Measurements from ENCODE around the gene HTT-AS. TPM values are rescaled to one million over a fixed set of nuclear protein-coding genes. Genes with fewer than 3 reads are reported as not detected.

Gene HTT-AS
- total RNA-seq, 2 donors from 2014 or later = not detected

DNA sequence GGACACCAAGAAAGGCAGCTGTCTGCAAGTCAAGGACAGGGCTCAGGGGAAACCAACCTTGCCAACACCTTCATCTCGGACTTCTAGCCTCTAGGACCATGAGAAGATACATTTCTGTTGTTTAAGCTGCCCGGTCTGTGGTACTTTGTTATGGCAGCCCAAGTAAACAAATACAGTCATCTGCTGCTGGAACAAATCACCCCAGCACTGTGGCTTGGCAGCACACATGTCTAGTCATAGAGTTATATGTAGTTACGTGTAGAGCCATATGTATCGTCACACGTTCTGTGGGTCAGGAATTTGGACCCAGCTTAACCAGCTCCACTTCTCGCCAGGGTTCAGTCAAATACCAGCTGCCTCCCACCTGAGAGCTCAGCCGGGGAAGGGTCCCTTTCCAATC is 2.5 kb downstream of the HTT-AS start:
- 94 to 95% methylated on average over 7 of the region's 7 CpGs for WGBS, 2 experiments (ENCODE audit: insufficient coverage in 1 of 2, insufficient read length in 1 of 2)
- H3K4me1 Mint-ChIP-seq = peaks cover 10% of the 10 kb centered on the region
- Histone ChIP-seq H3K4me1 (ENCODE audit: control insufficient read depth, insufficient read depth, low read length) (peaks cover 3% of the 10 kb centered on the region), H3K9ac (ENCODE audit: extremely low read depth, low read length, poor library complexity, severe bottlenecking) (no peak overlapping the region), H3K9me3 (ENCODE audit: control insufficient read depth, low read length) (no peaks in the 10 kb centered on the region), H3K27ac (ENCODE audit: low read depth, low read length) (no peak overlapping the region), H3K4me3 (ENCODE audit: low read length) (no peak overlapping the region), H3K36me3 (ENCODE audit: control insufficient read depth, insufficient read depth, low read length) (no peaks in the 10 kb centered on the region), H3K27me3 (ENCODE audit: control insufficient read depth, insufficient read depth, low read length, poor library complexity, severe bottlenecking) (no peaks in the 10 kb centered on the region)
- no peak overlapping the region for H3K4me3 Mint-ChIP-seq
- no peak overlapping the region for H3K27ac Mint-ChIP-seq
- TF ChIP-seq, protein P1, sequence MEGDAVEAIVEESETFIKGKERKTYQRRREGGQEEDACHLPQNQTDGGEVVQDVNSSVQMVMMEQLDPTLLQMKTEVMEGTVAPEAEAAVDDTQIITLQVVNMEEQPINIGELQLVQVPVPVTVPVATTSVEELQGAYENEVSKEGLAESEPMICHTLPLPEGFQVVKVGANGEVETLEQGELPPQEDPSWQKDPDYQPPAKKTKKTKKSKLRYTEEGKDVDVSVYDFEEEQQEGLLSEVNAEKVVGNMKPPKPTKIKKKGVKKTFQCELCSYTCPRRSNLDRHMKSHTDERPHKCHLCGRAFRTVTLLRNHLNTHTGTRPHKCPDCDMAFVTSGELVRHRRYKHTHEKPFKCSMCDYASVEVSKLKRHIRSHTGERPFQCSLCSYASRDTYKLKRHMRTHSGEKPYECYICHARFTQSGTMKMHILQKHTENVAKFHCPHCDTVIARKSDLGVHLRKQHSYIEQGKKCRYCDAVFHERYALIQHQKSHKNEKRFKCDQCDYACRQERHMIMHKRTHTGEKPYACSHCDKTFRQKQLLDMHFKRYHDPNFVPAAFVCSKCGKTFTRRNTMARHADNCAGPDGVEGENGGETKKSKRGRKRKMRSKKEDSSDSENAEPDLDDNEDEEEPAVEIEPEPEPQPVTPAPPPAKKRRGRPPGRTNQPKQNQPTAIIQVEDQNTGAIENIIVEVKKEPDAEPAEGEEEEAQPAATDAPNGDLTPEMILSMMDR (conservative IDR thresholded peaks at IDR 0.05) = no peak
- H3K36me3 Mint-ChIP-seq (ENCODE audit: low read depth) = no peaks in the 10 kb centered on the region
- no peak for DNase-seq
- peaks cover 7% of the 10 kb centered on the region for H3K27me3 Mint-ChIP-seq (ENCODE audit: insufficient read depth)
- no peaks in the 10 kb centered on the region for H3K9me3 Mint-ChIP-seq

DNA sequence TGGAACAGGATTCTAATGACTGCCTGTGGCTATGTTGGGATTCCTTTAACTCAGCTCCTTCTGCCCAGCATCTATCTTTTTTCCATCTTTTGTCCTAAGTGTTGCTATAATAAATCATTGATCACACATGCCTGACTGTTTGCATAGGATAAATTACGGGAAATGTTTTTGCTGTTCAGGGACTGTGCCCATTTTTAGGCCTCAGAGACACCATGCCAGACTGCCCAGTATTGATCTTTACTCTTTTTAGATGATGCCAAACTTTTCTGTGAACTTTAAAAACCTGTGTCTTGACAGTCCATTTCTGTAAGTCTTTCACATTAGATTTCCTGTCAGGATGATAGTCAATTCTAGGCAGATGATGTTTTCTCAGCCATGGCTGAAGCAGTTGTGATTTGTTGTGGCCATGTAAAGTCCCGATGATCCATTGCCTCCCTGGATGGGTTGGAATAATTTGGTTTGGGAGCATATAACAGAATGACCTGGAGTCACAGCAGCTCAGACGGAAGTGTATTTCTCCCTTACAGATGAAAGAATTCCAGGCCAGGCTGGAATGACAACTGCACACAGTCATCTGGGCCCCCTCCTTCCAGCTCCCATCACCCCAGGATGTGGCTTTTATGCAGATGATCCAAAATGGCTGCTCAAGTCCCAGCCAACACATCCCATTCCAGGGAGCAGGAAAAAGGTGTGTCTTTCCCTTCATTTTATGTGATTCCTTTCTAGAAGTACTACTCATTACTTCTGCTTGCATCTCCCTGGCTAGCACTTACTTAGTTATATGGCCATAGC is 3.4 kb downstream of the HTT-AS start:
- Histone ChIP-seq H3K27ac (ENCODE audit: low read depth, low read length) (no peak overlapping the region), H3K36me3 (ENCODE audit: control insufficient read depth, insufficient read depth, low read length) (no peaks in the 10 kb centered on the region), H3K9me3 (ENCODE audit: control insufficient read depth, low read length) (no peaks in the 10 kb centered on the region), H3K4me3 (ENCODE audit: low read length) (no peak overlapping the region), H3K27me3 (ENCODE audit: control insufficient read depth, insufficient read depth, low read length, poor library complexity, severe bottlenecking) (no peaks in the 10 kb centered on the region), H3K4me1 (ENCODE audit: control insufficient read depth, insufficient read depth, low read length) (no peaks in the 10 kb centered on the region), H3K9ac (ENCODE audit: extremely low read depth, low read length, poor library complexity, severe bottlenecking) (no peak overlapping the region)
- H3K4me3 Mint-ChIP-seq = no peak overlapping the region
- TF ChIP-seq, protein P1 (conservative IDR thresholded peaks at IDR 0.05) = no peak
- no peaks in the 10 kb centered on the region for H3K9me3 Mint-ChIP-seq
- H3K4me1 Mint-ChIP-seq = peaks cover 3% of the 10 kb centered on the region
- no peak for DNase-seq
- no peak overlapping the region for H3K27ac Mint-ChIP-seq
- 86 to 89% methylated on average over 1 to 3 of the region's 3 CpGs for WGBS, 2 experiments (ENCODE audit: insufficient coverage in 1 of 2, insufficient read length in 1 of 2)
- H3K36me3 Mint-ChIP-seq (ENCODE audit: low read depth) = no peaks in the 10 kb centered on the region
- peaks cover 7% of the 10 kb centered on the region for H3K27me3 Mint-ChIP-seq (ENCODE audit: insufficient read depth)

DNA sequence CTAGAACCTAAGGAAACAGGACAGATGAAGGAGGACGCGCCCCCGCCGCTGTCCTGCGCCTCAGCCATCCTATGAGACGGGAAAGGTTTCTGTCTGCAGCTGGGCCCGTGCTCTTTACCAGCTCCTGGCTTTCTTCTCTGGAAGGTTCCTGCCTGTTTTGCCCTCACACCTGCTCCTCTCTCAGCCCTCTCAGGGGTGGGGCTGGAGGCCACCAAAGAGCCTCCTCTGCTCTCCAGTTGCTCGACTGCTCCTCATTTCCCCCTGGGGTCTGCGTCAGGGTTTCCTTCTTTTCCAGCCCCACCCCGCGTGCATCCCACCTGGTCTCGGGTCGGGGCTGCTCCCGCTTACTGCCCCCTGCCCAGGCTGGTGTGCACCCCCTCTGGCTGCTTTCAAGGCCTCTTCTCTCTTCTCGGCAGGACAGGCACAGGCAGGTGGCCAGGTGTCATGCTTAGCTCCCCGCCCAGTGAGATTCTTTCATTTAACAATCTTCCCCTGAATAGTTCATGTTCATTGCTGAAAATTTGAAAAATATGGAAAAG is 4.6 kb downstream of the HTT-AS start:
- Mint-ChIP-seq H3K4me1 (no peaks in the 10 kb centered on the region), H3K36me3 (ENCODE audit: low read depth) (no peaks in the 10 kb centered on the region)
- WGBS, 2 experiments (ENCODE audit: insufficient coverage in 1 of 2, insufficient read length in 1 of 2) = 88 to 95% methylated on average over 14 to 16 of the region's 16 CpGs

More for the DNA sequence above, 4.6 kb downstream of the HTT-AS start:
- Mint-ChIP-seq H3K27ac (no peak overlapping the region), H3K27me3 (ENCODE audit: insufficient read depth) (peaks cover 7% of the 10 kb centered on the region), H3K4me3 (no peak overlapping the region), H3K9me3 (no peaks in the 10 kb centered on the region)
- H3K9ac ChIP-seq (ENCODE audit: extremely low read depth, low read length, poor library complexity, severe bottlenecking) = no peak overlapping the region
- H3K9me3 ChIP-seq (ENCODE audit: control insufficient read depth, low read length) = no peaks in the 10 kb centered on the region
- H3K27ac ChIP-seq (ENCODE audit: low read depth, low read length) = no peak overlapping the region
- TF ChIP-seq, protein P1 (conservative IDR thresholded peaks at IDR 0.05) = no peak
- no peaks in the 10 kb centered on the region for H3K27me3 ChIP-seq (ENCODE audit: control insufficient read depth, insufficient read depth, low read length, poor library complexity, severe bottlenecking)
- H3K4me3 ChIP-seq (ENCODE audit: low read length) = no peak overlapping the region
- H3K36me3 ChIP-seq (ENCODE audit: control insufficient read depth, insufficient read depth, low read length) = no peaks in the 10 kb centered on the region
- DNase-seq = no peak
- no peaks in the 10 kb centered on the region for H3K4me1 ChIP-seq (ENCODE audit: control insufficient read depth, insufficient read depth, low read length)

Data from endodermal cell (in vitro differentiated cells).